Astrocyte of the cerebellum (primary cell): ENCODE results near the gene AARS2.

Source experiments
- DNase-seq: peaks from one replicate; pipeline ENCODE4 v3.0.0-alpha.2; 2011; ENCODE audit warnings: low read depth
- H3K4me3 ChIP-seq: 2 replicates; pipeline ENCODE4 v1.5.1; 2011; ENCODE audit warnings: mild to moderate bottlenecking, low read depth, low read length, moderate library complexity
- in situ Hi-C: cut with HindIII; loops from 2 replicates; pipeline ENCODE4 v1.10.0; 2017; ENCODE audit warnings: low sequenced_read_pairs
- TF ChIP-seq, protein P1 (sequence below): IDR thresholded peaks from 2 replicates; pipeline ENCODE4 v1.5.1; 2012; ENCODE audit warnings: low read length, low read depth, moderate library complexity, mild to moderate bottlenecking; ENCODE audit errors: missing control alignments

Gene AARS2

GRCh38 chr6:44272529-44272928 is 40.6 kb downstream of the AARS2 start:
- TF ChIP-seq, protein P1, sequence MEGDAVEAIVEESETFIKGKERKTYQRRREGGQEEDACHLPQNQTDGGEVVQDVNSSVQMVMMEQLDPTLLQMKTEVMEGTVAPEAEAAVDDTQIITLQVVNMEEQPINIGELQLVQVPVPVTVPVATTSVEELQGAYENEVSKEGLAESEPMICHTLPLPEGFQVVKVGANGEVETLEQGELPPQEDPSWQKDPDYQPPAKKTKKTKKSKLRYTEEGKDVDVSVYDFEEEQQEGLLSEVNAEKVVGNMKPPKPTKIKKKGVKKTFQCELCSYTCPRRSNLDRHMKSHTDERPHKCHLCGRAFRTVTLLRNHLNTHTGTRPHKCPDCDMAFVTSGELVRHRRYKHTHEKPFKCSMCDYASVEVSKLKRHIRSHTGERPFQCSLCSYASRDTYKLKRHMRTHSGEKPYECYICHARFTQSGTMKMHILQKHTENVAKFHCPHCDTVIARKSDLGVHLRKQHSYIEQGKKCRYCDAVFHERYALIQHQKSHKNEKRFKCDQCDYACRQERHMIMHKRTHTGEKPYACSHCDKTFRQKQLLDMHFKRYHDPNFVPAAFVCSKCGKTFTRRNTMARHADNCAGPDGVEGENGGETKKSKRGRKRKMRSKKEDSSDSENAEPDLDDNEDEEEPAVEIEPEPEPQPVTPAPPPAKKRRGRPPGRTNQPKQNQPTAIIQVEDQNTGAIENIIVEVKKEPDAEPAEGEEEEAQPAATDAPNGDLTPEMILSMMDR = no peak
- in situ Hi-C loops = no loop called here
- no peak overlapping the region for H3K4me3 ChIP-seq
- DNase-seq = no peak

DNA sequence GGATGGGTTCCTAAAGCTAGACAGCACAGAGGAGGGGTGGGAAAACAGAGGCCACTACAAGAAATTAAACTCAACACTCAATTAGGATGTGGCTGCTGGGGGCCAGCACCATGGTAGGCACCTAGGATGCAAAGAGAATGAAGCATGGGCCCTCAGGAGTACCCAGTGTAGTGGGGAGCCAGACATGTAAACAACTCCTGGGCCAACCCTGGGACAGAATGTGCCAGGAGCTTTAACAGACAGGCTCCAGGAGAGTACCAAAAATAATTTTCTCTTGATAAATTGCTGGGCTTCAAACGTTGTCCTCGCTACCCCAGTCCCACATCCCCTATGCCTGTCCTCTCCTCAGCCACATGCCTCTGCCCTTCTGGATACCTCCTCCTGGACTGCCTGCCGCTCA is 41.2 kb downstream of the AARS2 start:
- in situ Hi-C loops = no loop called here
- no peak for DNase-seq
- H3K4me3 ChIP-seq = no peak overlapping the region
- TF ChIP-seq, protein P1 = no peak

DNA sequence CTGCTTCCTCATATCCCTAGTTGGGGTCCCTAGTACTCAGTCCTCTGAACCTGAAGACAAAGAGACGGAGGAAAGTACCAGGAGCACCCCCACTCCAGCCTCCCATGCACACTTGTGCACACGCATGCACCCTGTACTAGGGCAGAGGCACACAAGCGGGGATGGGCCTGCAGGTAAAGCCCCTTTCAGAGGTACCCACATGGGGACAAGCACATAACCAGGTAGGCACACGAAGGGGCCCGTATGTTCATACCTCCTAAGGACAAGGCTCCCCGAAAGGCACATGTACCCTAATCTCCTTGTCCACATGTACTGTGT is 41.8 kb downstream of the AARS2 start:
- in situ Hi-C loops = no loop called here
- TF ChIP-seq, protein P1 = no peak
- no peak for DNase-seq
- no peak overlapping the region for H3K4me3 ChIP-seq

- H3K4me3 ChIP-seq = peak overlapping the region; percentile 17
- TF ChIP-seq, protein P1 = no peak
- in situ Hi-C loops = no loop called here
- DNase-seq = no peak
These were observed 42.4 kb downstream of the AARS2 start for GRCh38 chr6:44270526-44271405.

DNA sequence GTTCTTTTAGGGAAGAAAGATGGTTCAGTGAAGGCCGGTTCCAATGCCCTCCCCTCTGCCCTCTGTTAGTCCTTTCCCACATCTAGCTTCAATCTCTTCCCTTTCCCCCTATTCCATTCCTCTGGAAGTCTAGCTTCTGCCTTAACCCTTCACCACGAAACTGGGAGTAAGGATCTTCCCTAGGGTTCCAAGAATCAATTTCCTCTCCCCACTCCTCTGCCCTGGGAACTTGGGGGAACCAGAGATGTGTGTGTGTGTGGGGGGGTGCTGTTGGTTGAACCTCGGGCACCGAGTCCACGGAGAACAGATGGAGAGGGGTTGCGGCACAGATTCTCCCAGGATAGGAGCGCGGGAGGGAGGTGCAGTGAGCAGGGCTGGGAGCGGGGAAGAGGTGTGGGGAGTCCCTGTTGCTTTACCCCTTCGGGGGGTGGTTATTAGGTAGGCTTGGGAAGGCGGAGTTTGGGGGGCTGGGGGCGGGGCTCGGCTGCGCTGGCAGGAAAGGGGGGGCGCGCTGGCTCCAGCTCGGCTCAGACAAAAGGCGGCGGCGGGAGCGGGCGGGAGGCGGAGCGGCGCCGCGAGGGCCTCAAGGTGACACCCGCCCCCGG is 43.1 kb downstream of the AARS2 start, which contains the start of gene TMEM151B:
TMEM151B (plus strand) TSS at position 530 of the 605 bp plus-strand sequence. CDS start 293 bp downstream, outside the sequence.
- H3K4me3 ChIP-seq = peak within 1 kb of the TSS; percentile 17
- DNase-seq = no peak
- TF ChIP-seq, protein P1 = no peak
- in situ Hi-C loops = no loop called here

DNA sequence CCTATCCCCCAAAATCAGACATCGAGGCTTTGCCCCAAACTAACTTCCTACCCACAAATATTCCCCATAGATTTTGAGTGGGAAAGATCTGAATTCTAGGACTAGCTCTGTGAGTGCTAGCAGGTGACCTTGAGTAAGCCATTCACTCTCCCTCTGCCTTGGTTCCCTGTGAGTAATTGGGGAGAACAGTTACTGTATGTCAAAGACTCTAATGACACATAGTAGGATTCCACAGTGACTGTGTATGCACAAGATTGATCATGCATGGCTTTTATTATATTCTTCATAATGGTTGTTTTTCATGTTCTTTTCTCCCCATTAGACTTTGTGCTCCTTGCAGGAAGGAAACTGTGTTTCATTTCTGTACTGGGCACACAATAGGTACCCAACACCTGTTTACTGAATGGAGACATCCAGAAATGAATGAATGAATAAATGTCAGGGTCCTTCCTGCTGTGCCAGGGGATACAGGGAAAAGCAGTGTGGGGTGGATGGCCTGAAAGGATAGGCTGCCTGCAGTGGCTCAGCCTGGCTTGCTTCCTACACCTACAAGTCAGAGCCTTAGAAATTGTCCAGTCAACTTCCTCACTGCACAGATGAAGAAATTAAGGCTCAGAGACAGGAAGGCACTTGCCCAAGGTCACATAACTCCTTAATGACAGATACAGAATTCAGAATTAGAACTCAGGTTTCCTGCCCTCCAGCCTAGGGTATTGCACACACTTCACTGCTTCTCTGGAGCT is 43.8 kb downstream of the AARS2 start:
- TF ChIP-seq, protein P1 = no peak
- in situ Hi-C loops = no loop called here
- H3K4me3 ChIP-seq = no peak overlapping the region
- DNase-seq = no peak
